PC-3 (cell line): Measurements from ENCODE around the gene CEP104. TPM values are rescaled to one million over a fixed set of nuclear protein-coding genes. Genes with fewer than 3 reads are reported as not detected.

ENCODE experiments used
- ATAC-seq: fragments of 200-7000 bp; cut with Tn5 transposase; 2 replicates; pipeline ENCODE4 v1.9.1; 2020; ENCODE audit warnings: mild to moderate bottlenecking, moderate library complexity
- BruUV-seq: library from RNA; stranded (reverse); fragments of 400-500 nt; replicated peaks from 2 replicates; lab custom pipeline; 2021; lab: Mats Ljungman, UMichigan
- CTCF ChIA-PET: fragments of 300-600 bp; sonication (Branson Sonifier 250); formaldehyde crosslinking; loops from one replicate; lab custom pipeline; 2022; ENCODE audit warnings: antibody characterized with exemption; lab: Charles Lee
- POLR2A ChIA-PET: fragments of 300-600 bp; sonication (Branson Sonifier 250); formaldehyde crosslinking; loops from one replicate; lab custom pipeline; 2022; ENCODE audit warnings: antibody characterized with exemption; ENCODE audit not compliant: unreplicated experiment; lab: Charles Lee
- DNase-seq: peaks from one replicate; pipeline ENCODE4 v3.0.0-alpha.2; 2015
- H2AFZ ChIP-seq: fragments of 300-600 bp; sonication (generic); 2 replicates; pipeline ENCODE4 v1.6.0; 2016; ENCODE audit warnings: antibody characterized with exemption, low read length
- H3F3A ChIP-seq: fragments of 300-600 bp; sonication (generic); one replicate; pipeline ENCODE4 v1.6.0; 2017; ENCODE audit warnings: antibody characterized with exemption, low read length, control low read depth, mild to moderate bottlenecking; ENCODE audit not compliant: unreplicated experiment
- H3K27ac ChIP-seq: fragments of 300-600 bp; sonication (generic); 2 replicates; pipeline ENCODE4 v1.5.1; 2016; ENCODE audit warnings: mild to moderate bottlenecking, low read length
- H3K27me3 ChIP-seq: fragments of 300-600 bp; sonication (generic); 2 replicates; pipeline ENCODE4 v1.6.1; 2016; ENCODE audit warnings: low read length, mixed read lengths
- H3K36me3 ChIP-seq: fragments of 300-600 bp; sonication (generic); 2 replicates; pipeline ENCODE4 v1.6.1; 2016; ENCODE audit warnings: low read depth, mixed run types, low read length, mixed read lengths
- H3K4me1 ChIP-seq: fragments of 300-600 bp; sonication (generic); 2 replicates; pipeline ENCODE4 v1.5.1; 2016; ENCODE audit warnings: low read length; ENCODE audit not compliant: insufficient read depth
- H3K4me2 ChIP-seq: fragments of 300-600 bp; sonication (generic); 2 replicates; pipeline ENCODE4 v1.6.0; 2016; ENCODE audit warnings: low read length
- H3K4me3 ChIP-seq: fragments of 300-600 bp; sonication (generic); 2 replicates; pipeline ENCODE4 v1.5.1; 2016; ENCODE audit warnings: mild to moderate bottlenecking, low read length, mixed read lengths
- H3K79me2 ChIP-seq: fragments of 300-600 bp; sonication (generic); 2 replicates; pipeline ENCODE4 v1.6.1; 2017; ENCODE audit warnings: low read length, mixed read lengths
- H3K9ac ChIP-seq: fragments of 300-600 bp; sonication (generic); 2 replicates; pipeline ENCODE4 v1.6.0; 2016; ENCODE audit warnings: mild to moderate bottlenecking, low read length
- H3K9me2 ChIP-seq: fragments of 300-600 bp; sonication (generic); replicated peaks from 2 replicates; pipeline ENCODE4 v1.6.1; 2016; ENCODE audit warnings: mixed run types, low read length, mixed read lengths
- H3K9me3 ChIP-seq: fragments of 300-600 bp; sonication (generic); 2 replicates; pipeline ENCODE4 v1.6.1; 2016; ENCODE audit warnings: low read length, mixed read lengths
- H4K20me1 ChIP-seq: fragments of 300-600 bp; sonication (generic); 2 replicates; pipeline ENCODE4 v1.6.1; 2016; ENCODE audit warnings: low read length, mixed read lengths
- EZH2 ChIP-seq: fragments of 300-600 bp; sonication (generic); IDR thresholded peaks from one replicate; pipeline ENCODE4 v1.6.1; 2017; ENCODE audit warnings: antibody characterized with exemption, mild to moderate bottlenecking, low read length; ENCODE audit not compliant: unreplicated experiment
- EZH2phosphoT487 ChIP-seq: fragments of 300-600 bp; sonication (generic); IDR thresholded peaks from 2 replicates; pipeline ENCODE4 v1.6.1; 2018; ENCODE audit warnings: mild to moderate bottlenecking, antibody characterized with exemption, low read length, borderline replicate concordance
- intact Hi-C: fragments of 100-400 bp; cut with micrococcal nuclease; formaldehyde crosslinking; loops from 2 replicates; pipeline ENCODE4 v1.9.0; 2023
- total RNA-seq: library from RNA; depleted of rRNA; stranded (reverse); fragments of >200 nt; gene quantifications from 2 replicates; pipeline ENCODE4 v1.2.3, GENCODE V29; 2014
- TF ChIP-seq, protein P1 (sequence below): fragments of 300-600 bp; sonication (generic); conservative IDR thresholded peaks from 2 replicates; pipeline ENCODE4 v1.5.1; 2017; ENCODE audit warnings: antibody characterized with exemption, low read depth, mild to moderate bottlenecking, low read length

The CEP104 gene
- total RNA-seq, 1 experiment from 2014 or later: 64.1 TPM

DNA sequence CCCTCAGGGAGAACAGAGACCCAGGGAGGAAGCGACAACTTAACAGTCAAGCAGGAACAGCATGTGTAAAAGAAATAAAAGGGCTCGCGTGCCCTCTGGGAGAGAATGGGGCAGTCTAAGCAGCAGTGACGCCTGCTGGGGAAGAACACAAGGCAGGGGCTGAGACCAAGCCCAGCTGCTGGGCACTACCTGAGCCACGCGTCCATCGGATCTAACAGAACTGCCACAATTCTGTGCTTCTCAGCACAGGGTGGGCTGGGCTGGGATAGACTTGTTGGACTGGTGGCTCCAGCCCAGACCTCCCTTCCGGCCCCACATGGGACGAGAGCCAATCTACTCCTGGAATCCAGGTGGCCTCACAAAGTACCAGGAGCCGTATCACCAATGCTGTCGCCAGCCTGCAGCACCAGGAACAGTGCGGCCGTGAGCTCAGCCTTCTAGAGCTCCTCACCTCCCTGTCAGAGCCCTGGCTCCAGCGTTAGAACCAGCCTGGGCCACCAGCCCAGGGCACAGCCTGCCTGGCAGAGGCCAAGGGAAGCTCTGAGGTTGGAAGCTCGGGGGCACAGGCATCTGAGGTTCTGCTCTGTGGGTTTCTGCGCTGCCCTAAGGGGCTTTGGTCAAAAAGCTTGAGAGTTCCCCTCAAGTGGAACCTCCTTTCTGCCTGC is 68.1 kb downstream of the CEP104 start:
- Histone ChIP-seq H3K79me2 (peaks cover 68% of the 10 kb centered on the region), H3F3A (no peaks in the 10 kb centered on the region), H3K4me2 (no peak overlapping the region), H3K9me3 (no peaks in the 10 kb centered on the region), H3K36me3 (peaks cover 38% of the 10 kb centered on the region), H2AFZ (no peak overlapping the region), H3K9me2 (no peaks in the 10 kb centered on the region), H3K27me3 (no peaks in the 10 kb centered on the region), H3K27ac (no peak overlapping the region), H3K9ac (no peak overlapping the region), H4K20me1 (peaks cover 31% of the 10 kb centered on the region), H3K4me1 (peaks cover 7% of the 10 kb centered on the region), H3K4me3 (no peak overlapping the region)
- ATAC-seq (no peak), DNase-seq (no peak)
- intact Hi-C loops: no loop called here
- BruUV-seq: no TSS peak
- TF ChIP-seq, protein P1, sequence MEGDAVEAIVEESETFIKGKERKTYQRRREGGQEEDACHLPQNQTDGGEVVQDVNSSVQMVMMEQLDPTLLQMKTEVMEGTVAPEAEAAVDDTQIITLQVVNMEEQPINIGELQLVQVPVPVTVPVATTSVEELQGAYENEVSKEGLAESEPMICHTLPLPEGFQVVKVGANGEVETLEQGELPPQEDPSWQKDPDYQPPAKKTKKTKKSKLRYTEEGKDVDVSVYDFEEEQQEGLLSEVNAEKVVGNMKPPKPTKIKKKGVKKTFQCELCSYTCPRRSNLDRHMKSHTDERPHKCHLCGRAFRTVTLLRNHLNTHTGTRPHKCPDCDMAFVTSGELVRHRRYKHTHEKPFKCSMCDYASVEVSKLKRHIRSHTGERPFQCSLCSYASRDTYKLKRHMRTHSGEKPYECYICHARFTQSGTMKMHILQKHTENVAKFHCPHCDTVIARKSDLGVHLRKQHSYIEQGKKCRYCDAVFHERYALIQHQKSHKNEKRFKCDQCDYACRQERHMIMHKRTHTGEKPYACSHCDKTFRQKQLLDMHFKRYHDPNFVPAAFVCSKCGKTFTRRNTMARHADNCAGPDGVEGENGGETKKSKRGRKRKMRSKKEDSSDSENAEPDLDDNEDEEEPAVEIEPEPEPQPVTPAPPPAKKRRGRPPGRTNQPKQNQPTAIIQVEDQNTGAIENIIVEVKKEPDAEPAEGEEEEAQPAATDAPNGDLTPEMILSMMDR: no peak
- TF ChIP-seq EZH2phosphoT487 (no peak), EZH2 (no peak)
- ChIA-PET CTCF (no interaction called here), POLR2A (no interaction called here)

DNA sequence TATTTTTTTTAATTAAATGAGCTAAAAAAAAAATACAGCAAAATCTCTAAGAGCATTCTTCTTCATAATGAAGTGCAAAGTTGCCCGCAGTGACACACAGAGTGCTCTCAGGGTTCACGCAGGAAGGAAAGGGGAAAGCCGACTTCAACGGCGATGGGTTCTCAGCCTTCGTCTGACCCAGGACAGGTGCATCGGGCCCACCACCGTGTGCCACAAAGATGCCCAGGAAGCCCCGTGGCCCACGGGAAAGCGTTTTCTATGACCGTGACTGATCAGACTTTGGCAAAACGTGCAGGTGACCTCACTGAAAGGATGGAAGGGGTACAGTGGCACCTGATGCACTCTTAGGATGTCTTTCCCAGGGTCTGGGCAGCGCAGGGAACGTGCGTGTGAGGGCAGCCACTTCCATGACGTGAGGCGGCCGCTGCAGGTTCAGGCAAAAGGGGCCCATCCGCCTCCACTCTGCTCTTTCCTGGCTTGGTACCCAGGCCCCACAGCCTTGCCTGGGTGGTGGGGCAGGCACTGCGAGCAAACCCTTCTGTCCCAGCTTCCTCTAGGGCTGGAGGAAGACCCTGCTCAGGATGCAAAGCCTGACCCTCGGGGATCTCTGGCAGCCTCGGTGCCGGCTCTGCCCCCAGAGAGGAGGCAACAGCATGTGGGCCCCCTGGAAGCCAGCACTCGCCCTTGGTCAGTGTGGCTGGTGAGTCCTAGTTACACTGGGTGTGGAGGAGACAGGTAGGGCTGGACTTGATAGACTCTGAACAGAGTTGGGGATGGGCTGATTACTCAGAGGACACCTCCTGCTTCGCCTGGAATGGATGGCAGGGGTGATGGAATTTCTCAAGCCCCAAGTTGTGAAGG is 69.0 kb downstream of the CEP104 start:
- H2AFZ ChIP-seq: no peak overlapping the region
- BruUV-seq: no TSS peak
- ChIA-PET CTCF (no interaction called here), POLR2A (no interaction called here)
- no peaks in the 10 kb centered on the region for H3K4me1 ChIP-seq
- no peak overlapping the region for H3K4me2 ChIP-seq
- H3K9me2 ChIP-seq: no peaks in the 10 kb centered on the region
- TF ChIP-seq EZH2: no peak
- TF ChIP-seq EZH2phosphoT487: no peak
- TF ChIP-seq, protein P1: no peak
- no peak overlapping the region for H3K4me3 ChIP-seq
- peaks cover 59% of the 10 kb centered on the region for H3K79me2 ChIP-seq
- peaks cover 24% of the 10 kb centered on the region for H4K20me1 ChIP-seq
- intact Hi-C loops: no loop called here
- H3F3A ChIP-seq: no peaks in the 10 kb centered on the region
- no peak overlapping the region for H3K9ac ChIP-seq
- H3K27ac ChIP-seq: no peak overlapping the region
- H3K9me3 ChIP-seq: no peaks in the 10 kb centered on the region
- peaks cover 46% of the 10 kb centered on the region for H3K36me3 ChIP-seq
- ATAC-seq (no peak), DNase-seq (no peak)
- no peaks in the 10 kb centered on the region for H3K27me3 ChIP-seq

DNA sequence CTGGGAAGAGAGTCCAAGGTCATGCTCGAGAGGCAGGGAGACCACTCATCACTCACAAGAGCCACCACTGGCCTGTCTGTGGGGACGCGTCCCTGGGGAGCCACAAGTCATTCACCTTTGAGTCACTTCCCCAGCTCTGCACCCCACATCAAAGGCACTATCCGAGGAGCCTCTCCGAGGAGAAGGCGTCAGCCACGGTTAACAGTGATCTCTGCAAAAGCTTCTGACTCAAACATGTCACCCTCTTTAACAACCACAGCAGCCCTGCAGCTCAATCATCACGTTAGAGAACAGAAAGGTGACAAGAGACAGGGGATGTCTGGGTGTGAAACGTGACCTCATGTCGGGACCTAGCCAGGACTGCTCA is 69.7 kb downstream of the CEP104 start:
- no TSS peak for BruUV-seq
- Histone ChIP-seq H3K27ac (no peak overlapping the region), H3K4me1 (no peaks in the 10 kb centered on the region), H3K4me3 (no peak overlapping the region), H3K9me3 (no peaks in the 10 kb centered on the region), H3F3A (no peaks in the 10 kb centered on the region), H3K79me2 (peaks cover 53% of the 10 kb centered on the region), H4K20me1 (peaks cover 20% of the 10 kb centered on the region), H3K9ac (no peak overlapping the region), H2AFZ (no peak overlapping the region), H3K4me2 (no peak overlapping the region), H3K9me2 (no peaks in the 10 kb centered on the region), H3K36me3 (peaks cover 53% of the 10 kb centered on the region), H3K27me3 (no peaks in the 10 kb centered on the region)
- POLR2A ChIA-PET: no interaction called here
- TF ChIP-seq EZH2 (no peak), EZH2phosphoT487 (no peak)
- TF ChIP-seq, protein P1: no peak
- CTCF ChIA-PET: no interaction called here
- no peak for ATAC-seq
- intact Hi-C loops: no loop called here
- DNase-seq: no peak
